NB4 (cell line): ENCODE results near the gene PMF1.

ENCODE experiments used
- CTCF ChIP-seq: IDR thresholded peaks from one replicate; pipeline ENCODE4 v1.5.1; 2012; ENCODE audit warnings: low read depth, low read length
- POLR2A ChIP-seq: IDR thresholded peaks from 2 replicates; pipeline ENCODE4 v1.6.1; 2011; ENCODE audit warnings: mild to moderate bottlenecking; ENCODE audit not compliant: insufficient read length; ENCODE audit errors: extremely low read depth

- TF ChIP-seq POLR2A: no peak
- TF ChIP-seq CTCF: no peak
Measured at GRCh38 chr1:156284112-156284511, 71.3 kb downstream of the PMF1 start, which contains the start of gene TMEM79.
